Sigmoid colon (tissue), 7 donors: Measurements from ENCODE around the gene ITGB2. TPM values are rescaled to one million over a fixed set of nuclear protein-coding genes. Genes with fewer than 3 reads are reported as not detected.

ENCODE experiments used
- DNase-seq: peaks from one replicate; pipeline ENCODE4 v3.0.0-alpha.2; 2019
- H3K27ac ChIP-seq, 4 donors: fragments of 200-600 bp; sonication (generic); one replicate each; pipeline ENCODE4 v1.5.1; 2016 to 2019; ENCODE audit warnings: mild to moderate bottlenecking in 1 of 4
- H3K27me3 ChIP-seq, 3 donors: fragments of 200-600 bp; sonication (generic); one replicate each; pipeline ENCODE4 v1.5.1; 2019; ENCODE audit warnings: mild to moderate bottlenecking in 1 of 3
- H3K36me3 ChIP-seq, 4 donors: fragments of 200-600 bp; sonication (generic); one replicate each; pipeline ENCODE4 v1.5.1; 2016 to 2019
- H3K4me1 ChIP-seq, 4 donors: fragments of 200-600 bp; sonication (generic); one replicate each; pipeline ENCODE4 v1.5.1; 2017 to 2019
- H3K4me3 ChIP-seq, 4 donors: fragments of 200-600 bp; sonication (generic); one replicate each; pipeline ENCODE4 v1.5.1; 2017 to 2019; ENCODE audit warnings: mild to moderate bottlenecking in 2 of 4, moderate library complexity in 1 of 4
- H3K9me3 ChIP-seq, 4 donors: fragments of 200-600 bp in 3 of 4; sonication (generic) in 3 of 4; one replicate each; pipeline versions ENCODE4 v1.5.1 to v1.6.1; 2013 to 2019
- CTCF ChIP-seq, 4 experiments: fragments of 450-650 bp in 3 of 4; fragments of 200-600 bp in 1 of 4; IDR thresholded peaks; one replicate each; pipeline ENCODE4 v1.5.1; 2016 to 2019; ENCODE audit warnings: antibody characterized with exemption in 4 of 4, mild to moderate bottlenecking in 3 of 4, moderate library complexity in 2 of 4
- EP300 ChIP-seq, 4 donors: sonication (generic); formaldehyde crosslinking; IDR thresholded peaks; one replicate each; pipeline ENCODE4 v1.6.1; 2017; ENCODE audit warnings: antibody characterized with exemption in 4 of 4
- POLR2A ChIP-seq, 2 donors: fragments of 450-650 bp; IDR thresholded peaks; one replicate each; pipeline ENCODE4 v1.6.1; 2016; ENCODE audit warnings: antibody characterized with exemption in 2 of 2, mild to moderate bottlenecking in 2 of 2, moderate library complexity in 2 of 2
- POLR2AphosphoS5 ChIP-seq, 4 donors: sonication (generic); formaldehyde crosslinking; IDR thresholded peaks; one replicate each; pipeline ENCODE4 v1.6.1; 2017; ENCODE audit warnings: antibody characterized with exemption in 4 of 4
- WGBS, 2 donors: extraction: QIAGEN DNeasy Blood & Tissue Kit; methylation state at CpG; one replicate each; pipeline ENCODE4 v1.1.7; 2013; 5-methylcytosine and 5-hydroxymethylcytosine counted together
- intact Hi-C: fragments of 100-400 bp; cut with DNase I; formaldehyde crosslinking; loops from one replicate; pipeline ENCODE4 v1.15.1; 2023
- polyA plus RNA-seq, 3 donors: library from polyadenylated mRNA; stranded (reverse); fragments of 200-250 nt; gene quantifications; one replicate each; pipeline ENCODE4 v1.2.3, GENCODE V29; 2013
- total RNA-seq, 4 donors: library from RNA; depleted of rRNA; stranded (reverse); fragments of >200 nt; gene quantifications; one replicate each; pipeline ENCODE4 v1.1.0, GENCODE V29; 2016
- donor health status: healthy with polysubstance abuse.
- donor health status: Bipolar disorder and iron deficiency.
- donor health status: healthy.

ITGB2 gene
- total and polyA plus RNA-seq, 7 donors, result 14.7 to 103 (median 55.9) TPM

- DNase-seq, result no peak
- no peak for TF ChIP-seq POLR2A (IDR thresholded peaks at IDR 0.05)
- TF ChIP-seq POLR2AphosphoS5 (IDR thresholded peaks at IDR 0.05), result no peak
- TF ChIP-seq EP300 (IDR thresholded peaks at IDR 0.05), result no peak
- no peak for TF ChIP-seq CTCF (IDR thresholded peaks at IDR 0.05)
- Histone ChIP-seq H3K9me3 (no peaks in the 10 kb centered on the region), H3K27ac (peak overlapping the region; percentile 95 to 98 (median 98)), H3K36me3 (peaks cover under 1 to 19% (median 12%) of the 10 kb centered on the region in 4 donors), H3K4me3 (no peak overlapping the region), H3K4me1 (peaks cover 0 to 77% (median 71%) of the 10 kb centered on the region in 4 donors), H3K27me3 (no peaks in the 10 kb centered on the region)
- 88 to 95% methylated on average over 7 of the region's 7 CpGs for WGBS, 2 donors
- intact Hi-C loops, result loop anchor here (1.0 to 5.0 kb wide), 2 partner anchors 50 to 66 kb away; partner anchors contain the start of genes SUMO3 and UBE2G2
These were observed 52.0 kb downstream of the ITGB2 start for GRCh38 chr21:44868707-44869106.

- peaks cover 5 to 25% (median 17%) of the 10 kb centered on the region in 4 donors for H3K36me3 ChIP-seq
- intact Hi-C loops, result loop anchor here (5.0 kb wide), 1 partner anchor 66 kb away; the partner anchor contains the start of gene UBE2G2
- peak overlapping the region; percentile 95 to 98 (median 98) for H3K27ac ChIP-seq
- DNase-seq, result peak; percentile 60
- no peaks in the 10 kb centered on the region for H3K9me3 ChIP-seq
- WGBS, 2 donors, result 66 to 86% methylated on average over 12 of the region's 12 CpGs
- H3K4me1 ChIP-seq, result peaks cover 0 to 80% (median 73%) of the 10 kb centered on the region in 4 donors
- H3K27me3 ChIP-seq, result no peaks in the 10 kb centered on the region
- H3K4me3 ChIP-seq, result no peak overlapping the region
- TF ChIP-seq EP300 (IDR thresholded peaks at IDR 0.05) (no peak), POLR2AphosphoS5 (IDR thresholded peaks at IDR 0.05) (no peak), POLR2A (IDR thresholded peaks at IDR 0.05) (no peak), CTCF (IDR thresholded peaks at IDR 0.05) (no peak)
These were observed 52.5 kb downstream of the ITGB2 start for GRCh38 chr21:44867999-44868700.

- no peak for TF ChIP-seq CTCF (IDR thresholded peaks at IDR 0.05)
- no peak for TF ChIP-seq POLR2A (IDR thresholded peaks at IDR 0.05)
- TF ChIP-seq EP300 (IDR thresholded peaks at IDR 0.05), result no peak
- no peak for TF ChIP-seq POLR2AphosphoS5 (IDR thresholded peaks at IDR 0.05)
- Histone ChIP-seq H3K27me3 (no peaks in the 10 kb centered on the region), H3K9me3 (no peaks in the 10 kb centered on the region), H3K4me1 (peaks cover 0 to 84% (median 76%) of the 10 kb centered on the region in 4 donors), H3K27ac (peak overlapping the region in 3 of 4 donors; percentile 95 to 98 (median 98)), H3K36me3 (peaks cover 5 to 26% (median 18%) of the 10 kb centered on the region in 4 donors), H3K4me3 (no peak overlapping the region)
- DNase-seq, result no peak
- WGBS, 2 donors, result 91 to 95% methylated on average over 15 of the region's 15 CpGs
- intact Hi-C loops, result loop anchor here (5.0 kb wide), 1 partner anchor 65 kb away; the partner anchor contains the start of gene UBE2G2
These were observed 53.2 kb downstream of the ITGB2 start for GRCh38 chr21:44867464-44867863.

GRCh38 chr21:44866780-44867179, 53.9 kb downstream of the ITGB2 start:
- Histone ChIP-seq H3K4me3 (no peak overlapping the region), H3K27ac (peak overlapping the region in 3 of 4 donors; percentile 7 to 98 (median 98)), H3K36me3 (peaks cover 5 to 26% (median 18%) of the 10 kb centered on the region in 4 donors), H3K4me1 (peaks cover 0 to 83% (median 73%) of the 10 kb centered on the region in 4 donors), H3K9me3 (no peaks in the 10 kb centered on the region), H3K27me3 (no peaks in the 10 kb centered on the region)
- 63 to 78% methylated on average over 7 of the region's 7 CpGs for WGBS, 2 donors
- TF ChIP-seq EP300 (IDR thresholded peaks at IDR 0.05), result no peak
- peak in 2 of 4 donors; percentile 17 to 29 for TF ChIP-seq POLR2AphosphoS5 (IDR thresholded peaks at IDR 0.05)
- intact Hi-C loops, result loop anchor here (5.0 kb wide), 1 partner anchor 64 kb away; the partner anchor contains the start of gene UBE2G2
- DNase-seq, result no peak
